T-helper 2 cell treated with Interferon-gamma antibody and Interleukin-4, amounts not matched to agents 100 ng/mL and 5 ng/mL, for 36 hours (primary cell): Measurements from ENCODE around the gene SUPV3L1. TPM values are rescaled to one million over a fixed set of nuclear protein-coding genes. Genes with fewer than 3 reads are reported as not detected.

Experiments
- intact Hi-C: fragments of 100-400 bp; cut with micrococcal nuclease; formaldehyde crosslinking; loops from one replicate; pipeline ENCODE4 v1.15.1; 2023
- total RNA-seq: library from RNA; stranded (reverse); gene quantifications from 2 replicates; pipeline ENCODE4 v1.2.3, GENCODE V29; 2022

The SUPV3L1 gene
- total RNA-seq, 1 donor from 2014 or later = 43.8 TPM

- intact Hi-C loops = no loop called here
Observed at GRCh38 chr10:69201045-69201444, 21.0 kb downstream of the SUPV3L1 start.

DNA sequence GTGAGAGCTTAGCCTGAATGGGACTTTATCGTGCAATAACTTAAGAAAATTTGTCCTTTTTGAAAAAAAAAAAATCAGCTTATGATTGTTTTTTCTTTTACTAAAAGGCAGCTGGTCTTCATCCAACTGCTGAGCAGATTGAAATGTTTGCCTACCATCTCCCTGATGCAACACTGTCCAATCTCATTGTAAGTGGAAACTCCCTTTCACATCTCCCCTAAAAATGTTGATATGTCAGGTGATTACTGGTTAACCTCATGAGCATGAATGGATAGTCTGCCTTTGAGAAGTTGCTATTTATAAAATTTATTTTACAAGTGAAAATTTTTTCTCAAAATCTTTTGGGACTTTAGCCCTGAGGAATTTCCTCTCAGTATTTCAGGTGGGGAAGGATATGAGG is 22.3 kb downstream of the SUPV3L1 start:
- intact Hi-C loops = no loop called here

GRCh38 chr10:69208761-69209160 is 28.7 kb downstream of the SUPV3L1 start:
- intact Hi-C loops = no loop called here

- intact Hi-C loops = no loop called here
Observed at GRCh38 chr10:69209787-69210484, 29.9 kb downstream of the SUPV3L1 start.

DNA sequence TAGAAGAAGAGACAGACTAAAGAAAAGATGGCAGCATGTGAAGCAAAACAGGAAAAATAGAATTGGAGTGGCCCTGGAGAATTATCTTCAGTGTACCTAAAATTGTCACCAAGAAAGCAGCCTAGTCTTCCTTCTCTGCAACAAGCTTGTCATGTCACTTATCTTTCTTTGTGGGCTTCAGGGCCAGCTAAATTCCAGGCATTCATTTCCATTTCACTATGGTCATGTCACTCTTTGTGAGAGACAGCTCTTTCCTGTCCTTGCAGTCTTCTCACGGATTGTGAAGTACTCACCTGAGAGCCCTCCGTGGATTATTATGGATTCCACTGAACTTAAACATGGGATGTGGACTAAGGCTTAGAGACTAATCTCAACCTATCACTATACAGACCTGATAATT is 31.1 kb downstream of the SUPV3L1 start:
- intact Hi-C loops = no loop called here

GRCh38 chr10:69211524-69211923 is 31.5 kb downstream of the SUPV3L1 start:
- intact Hi-C loops = no loop called here

- intact Hi-C loops = no loop called here
Observed at GRCh38 chr10:69213591-69214311, 33.7 kb downstream of the SUPV3L1 start.

GRCh38 chr10:69214666-69215131 is 34.7 kb downstream of the SUPV3L1 start:
- intact Hi-C loops = no loop called here

GRCh38 chr10:69215405-69216171 is 35.6 kb downstream of the SUPV3L1 start:
- intact Hi-C loops = no loop called here

DNA sequence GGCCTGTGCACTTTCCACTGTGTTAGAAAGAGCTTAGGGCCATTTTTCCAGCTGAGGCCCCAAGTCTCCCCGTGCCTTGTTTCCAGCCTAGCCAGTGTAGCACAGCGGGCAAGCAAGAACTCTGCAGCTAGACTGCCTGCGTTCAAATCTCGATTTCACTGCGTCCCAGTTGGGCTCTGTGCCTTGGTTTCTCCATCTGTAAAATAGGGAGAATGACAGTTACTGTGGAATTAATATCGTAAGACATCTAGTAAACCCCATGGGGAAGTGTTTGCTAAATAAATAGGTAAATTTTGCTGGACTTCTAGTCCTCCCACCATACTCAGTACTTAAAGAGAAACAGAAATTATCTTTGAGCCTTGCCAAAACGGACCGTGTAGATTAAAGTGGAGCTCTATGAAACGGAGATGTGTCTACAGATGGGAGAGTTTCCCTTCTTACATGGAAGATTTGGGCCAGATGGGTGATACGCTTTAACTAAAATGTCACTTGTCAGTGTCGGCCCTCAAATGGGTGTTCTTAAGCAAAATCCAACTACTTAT is 36.6 kb downstream of the SUPV3L1 start:
- intact Hi-C loops = no loop called here

GRCh38 chr10:69217119-69217754 is 37.2 kb downstream of the SUPV3L1 start:
- intact Hi-C loops = no loop called here

DNA sequence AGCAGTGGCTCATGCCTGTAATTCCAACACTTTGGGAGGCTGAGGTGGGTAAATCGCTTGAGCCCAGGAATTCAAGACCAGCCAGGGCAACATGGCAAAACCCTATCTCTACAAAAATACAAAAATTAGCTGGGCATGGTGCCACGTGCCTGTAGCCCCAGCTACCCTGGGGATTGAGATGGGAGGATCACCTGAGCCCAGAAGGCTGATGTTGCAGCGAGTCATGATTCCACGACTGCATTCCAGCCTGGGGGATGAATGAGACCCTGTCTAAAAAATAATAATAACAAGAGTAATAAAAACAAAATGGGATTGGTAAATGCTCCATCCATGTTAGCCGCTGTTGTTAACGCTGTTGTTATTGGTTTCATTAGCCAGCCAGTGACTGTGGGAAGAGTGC is 38.8 kb downstream of the SUPV3L1 start:
- intact Hi-C loops = no loop called here

GRCh38 chr10:69220041-69220451 is 40.0 kb downstream of the SUPV3L1 start, which contains the start of gene HKDC1:
TSS of gene HKDC1 (plus strand) at chr10:69220332. CDS start at chr10:69220436, 104 bp downstream.
- intact Hi-C loops = loop anchor here (5.0 kb wide), 1 partner anchor 213 kb away; no protein-coding TSS in a partner anchor

DNA sequence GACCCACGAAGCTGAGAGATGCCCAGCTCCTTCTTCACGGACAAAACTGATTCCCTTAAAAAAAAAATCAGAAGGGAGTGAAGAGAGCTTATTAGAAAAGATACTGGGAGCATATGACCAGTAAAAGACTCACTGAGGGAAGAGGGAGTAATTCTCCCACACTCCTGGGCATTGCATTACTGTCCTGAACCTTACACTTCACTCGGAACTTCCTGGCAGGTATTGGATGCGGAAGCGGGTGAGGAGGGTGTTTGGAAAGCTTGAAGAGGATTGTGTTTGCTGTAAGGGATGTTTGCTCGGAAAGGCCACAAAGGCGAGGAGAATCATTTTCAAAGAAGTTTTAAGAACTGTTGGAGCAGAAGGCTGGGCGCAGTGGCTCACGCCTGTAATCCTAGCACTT is 40.5 kb downstream of the SUPV3L1 start:
- intact Hi-C loops = loop anchor here (5.0 kb wide), 1 partner anchor 213 kb away; no protein-coding TSS in a partner anchor

DNA sequence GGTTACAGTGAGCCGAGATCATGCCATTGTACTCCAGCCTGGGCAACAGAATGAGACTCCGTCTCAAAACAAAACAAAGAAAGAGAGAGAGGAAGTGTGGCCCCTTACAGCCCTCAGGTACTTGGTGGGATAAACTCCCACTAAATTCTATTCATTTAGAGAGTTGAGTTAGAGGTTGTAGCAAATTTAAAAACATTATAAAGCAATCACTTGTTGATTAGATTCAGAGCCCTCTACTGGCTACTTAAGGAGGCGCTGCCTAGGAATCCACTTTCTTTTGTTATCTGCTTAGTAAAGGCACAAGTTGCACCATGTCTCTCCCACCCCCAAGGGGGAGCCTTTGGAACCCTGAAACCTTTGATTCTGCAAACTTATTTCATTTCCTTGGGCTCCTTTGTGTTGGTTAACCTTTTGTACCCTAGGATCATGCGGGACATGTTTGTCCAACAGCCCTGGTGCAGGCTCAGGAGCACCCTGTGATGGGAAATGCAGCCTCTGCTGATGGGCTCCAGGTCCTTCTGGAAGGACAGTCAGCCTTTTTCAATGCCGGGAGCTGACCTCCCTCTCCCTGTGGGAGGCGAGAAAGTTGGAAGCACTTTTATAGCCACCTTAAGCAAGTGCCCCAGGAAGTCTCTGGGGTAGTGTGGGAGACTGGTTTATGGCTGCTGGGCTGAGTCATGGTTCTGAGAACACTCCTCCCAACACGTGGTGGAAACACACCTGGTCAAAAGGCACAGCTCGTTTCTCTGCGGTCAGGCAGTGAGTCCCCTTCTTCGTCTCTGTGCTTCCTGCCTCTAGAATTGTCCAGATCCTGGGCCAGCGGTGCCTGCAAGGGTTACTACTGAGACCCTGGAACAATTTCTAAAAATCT is 42.4 kb downstream of the SUPV3L1 start:
- intact Hi-C loops = loop anchor here (1.0 to 5.0 kb wide), 6 partner anchors 18 to 234 kb away; partner anchors contain the start of genes KIFBP, SUPV3L1 and VPS26A

- intact Hi-C loops = loop anchor here (2.0 to 5.0 kb wide), 2 partner anchors 98 to 216 kb away; partner anchors contain the start of gene VPS26A
Observed at GRCh38 chr10:69223028-69223342, 43.0 kb downstream of the SUPV3L1 start.

- intact Hi-C loops = loop anchor here (5.0 kb wide), 1 partner anchor 218 kb away; no protein-coding TSS in a partner anchor
Observed at GRCh38 chr10:69224862-69225657, 45.0 kb downstream of the SUPV3L1 start.

- intact Hi-C loops = no loop called here
Observed at GRCh38 chr10:69225681-69226080, 45.6 kb downstream of the SUPV3L1 start.

- intact Hi-C loops = no loop called here
Observed at GRCh38 chr10:69226919-69227450, 47.0 kb downstream of the SUPV3L1 start.
